A172 (cell line): Measurements from ENCODE around the gene COL2A1. TPM values are rescaled to one million over a fixed set of nuclear protein-coding genes. Genes with fewer than 3 reads are reported as not detected.

ENCODE experiments used
- DNase-seq: peaks from one replicate; pipeline ENCODE4 v3.0.0-alpha.2; 2015; ENCODE audit warnings: low spot score
- total RNA-seq: library from RNA; depleted of rRNA; stranded (reverse); fragments of >200 nt; shearing (Covaris generic); gene quantifications from 2 replicates; pipeline ENCODE4 v1.2.3, GENCODE V29; 2014; rRNA removed

COL2A1 gene
- total RNA-seq, 1 experiment from 2014 or later, result not detected

DNA sequence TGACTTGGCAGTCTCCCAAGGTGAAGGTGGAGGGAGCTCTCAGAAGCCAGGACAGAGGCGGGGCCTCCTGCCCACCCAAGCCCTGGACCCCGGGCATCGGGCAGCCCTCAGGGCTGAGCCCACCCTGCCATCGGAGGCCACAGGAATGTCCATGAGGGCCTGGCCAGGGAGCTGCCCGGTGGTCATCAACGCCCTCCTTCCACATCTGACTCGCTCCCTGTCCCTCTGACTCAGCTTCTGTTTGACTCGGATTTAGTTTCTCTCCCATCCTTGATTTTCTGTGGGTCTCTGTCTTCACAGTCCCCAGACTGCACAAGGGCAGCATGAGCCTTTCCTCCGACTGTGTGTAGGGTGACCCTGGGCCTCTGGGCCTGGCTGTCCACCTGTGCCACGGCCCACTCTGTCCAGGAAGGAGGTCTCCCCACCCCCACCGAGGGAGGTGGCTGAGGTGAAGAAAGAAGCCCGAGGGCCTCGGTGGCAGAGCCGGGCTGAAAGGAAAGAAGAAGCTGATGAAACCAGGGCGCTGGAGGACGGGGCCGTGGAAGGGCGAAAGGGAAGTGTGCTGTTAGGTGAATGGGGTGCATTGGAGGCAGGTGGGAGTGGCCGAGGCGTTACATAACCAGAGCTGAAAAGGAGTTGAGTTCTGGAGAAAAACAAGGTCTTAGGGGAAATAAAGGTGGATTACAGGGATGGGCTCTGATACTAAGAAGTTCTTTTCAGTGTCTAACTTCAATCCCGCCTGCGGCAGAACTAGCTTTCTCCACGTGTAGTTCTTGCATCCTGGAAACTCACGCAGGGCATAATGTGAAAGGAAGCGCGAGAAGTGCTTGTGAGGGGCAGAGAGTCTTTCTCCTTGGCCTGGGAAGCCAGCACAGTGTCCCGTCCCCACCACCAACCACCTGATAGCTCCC, 57.6 kb downstream of the COL2A1 start:
- peak; percentile 39 for DNase-seq

DNA sequence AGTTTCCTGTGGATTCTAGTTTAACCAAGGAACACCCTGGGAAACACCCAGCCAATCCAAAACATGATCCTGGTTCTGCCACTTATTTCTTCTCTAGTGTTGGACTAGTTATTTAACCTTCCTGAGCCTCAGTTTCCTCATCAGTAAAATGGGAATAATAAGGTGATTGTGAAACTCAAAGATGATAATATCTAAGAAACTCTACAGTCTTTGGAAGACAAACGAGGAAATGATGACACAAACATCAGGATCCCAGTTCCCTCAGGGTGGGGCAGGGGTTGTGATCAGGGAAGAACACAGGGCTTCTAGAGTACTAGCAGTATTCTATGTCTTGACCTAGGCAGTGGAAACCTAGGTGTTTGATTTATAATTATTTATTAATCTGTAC, 58.9 kb downstream of the COL2A1 start:
- DNase-seq, result no peak

DNA sequence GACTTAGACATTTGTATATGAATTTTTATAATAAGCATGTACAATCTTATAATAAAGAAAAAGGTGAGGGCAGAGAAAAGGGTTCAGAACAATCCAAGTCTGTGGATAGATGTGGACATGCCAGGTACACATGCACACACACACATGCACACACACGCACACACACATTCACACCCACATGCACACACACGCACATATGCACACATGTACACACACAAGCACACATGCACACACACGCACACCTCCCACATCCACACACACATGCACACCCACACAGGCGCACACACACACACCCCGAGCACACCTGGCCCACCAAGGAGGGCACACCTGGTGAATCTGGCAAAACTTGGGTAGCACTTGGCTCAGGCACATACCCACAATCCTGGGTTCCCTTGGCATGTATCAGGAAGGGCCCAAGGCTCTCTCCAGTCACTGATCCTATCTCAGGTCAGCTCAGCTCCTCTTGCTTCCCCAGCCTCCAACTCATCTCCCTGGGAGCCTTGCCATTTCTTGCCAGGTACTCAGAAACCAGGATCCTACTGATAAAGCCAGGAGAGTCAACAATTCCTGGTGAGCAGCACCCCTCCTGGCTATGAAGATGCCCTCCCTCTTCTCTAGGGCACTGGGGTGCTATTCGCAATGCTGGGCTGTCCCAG, 59.5 kb downstream of the COL2A1 start:
- no peak for DNase-seq

DNA sequence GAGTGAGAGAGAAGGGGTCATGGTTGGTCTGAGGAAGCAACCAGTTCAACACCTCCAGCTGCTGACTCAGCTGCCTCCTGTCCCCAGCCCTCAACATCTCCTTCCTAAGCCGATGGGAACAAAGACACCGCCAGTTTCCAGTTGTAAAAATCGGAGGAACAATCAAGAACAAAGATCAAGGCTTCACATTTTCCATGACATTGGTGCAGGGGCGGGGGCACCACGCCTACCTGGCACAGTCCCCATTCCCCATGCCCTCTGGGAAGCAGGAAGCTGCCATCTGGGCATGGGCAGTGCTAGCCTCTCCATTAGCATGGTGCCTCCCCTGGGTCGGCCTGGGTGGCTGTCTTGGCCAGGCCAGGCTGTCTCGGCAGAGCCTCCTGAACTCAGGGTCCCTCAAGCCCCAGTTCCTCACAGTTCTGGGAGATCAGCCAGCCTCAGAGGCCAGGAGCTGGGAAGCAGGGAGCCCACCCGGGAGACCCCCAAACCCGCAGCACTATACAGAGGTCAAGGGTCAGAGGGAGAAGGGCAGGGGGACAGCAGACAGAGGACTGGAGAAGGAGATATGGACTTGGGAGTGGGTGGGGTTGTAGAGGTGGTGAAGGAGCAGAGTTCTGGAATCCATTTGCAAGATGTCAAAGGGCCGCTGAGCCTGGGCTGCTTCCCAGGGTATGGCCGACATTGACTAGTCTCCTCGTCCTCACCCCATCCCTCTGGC, 60.5 kb downstream of the COL2A1 start:
- no peak for DNase-seq

DNA sequence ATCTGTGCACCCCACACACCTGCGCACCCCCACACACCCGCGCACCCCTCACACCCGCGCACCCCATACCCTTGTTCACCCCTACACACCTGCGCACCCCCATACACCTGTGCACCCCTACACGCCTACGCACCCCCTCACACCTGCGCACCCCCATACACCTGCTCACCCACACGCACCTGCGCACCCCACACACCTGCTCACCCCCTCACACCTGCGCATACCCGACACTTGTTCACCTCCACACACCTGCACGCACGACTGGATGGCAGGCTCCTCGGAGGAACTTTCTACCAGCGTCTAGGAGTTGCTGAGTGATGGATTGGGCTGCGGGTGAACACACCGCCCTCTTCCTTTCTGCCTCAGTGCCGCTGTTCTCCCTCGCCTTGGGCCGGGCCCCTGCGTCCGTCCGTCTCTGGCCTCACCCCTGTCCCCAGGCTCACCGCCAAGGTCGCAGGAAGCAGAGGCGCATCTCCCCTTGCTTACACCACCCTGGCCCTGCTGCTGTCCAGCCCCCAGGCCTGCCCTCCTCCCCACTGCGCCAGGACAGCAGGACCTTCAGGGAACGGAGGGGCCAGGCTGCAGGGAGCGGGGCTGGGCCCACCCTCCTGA, 61.6 kb downstream of the COL2A1 start:
- no peak for DNase-seq

DNA sequence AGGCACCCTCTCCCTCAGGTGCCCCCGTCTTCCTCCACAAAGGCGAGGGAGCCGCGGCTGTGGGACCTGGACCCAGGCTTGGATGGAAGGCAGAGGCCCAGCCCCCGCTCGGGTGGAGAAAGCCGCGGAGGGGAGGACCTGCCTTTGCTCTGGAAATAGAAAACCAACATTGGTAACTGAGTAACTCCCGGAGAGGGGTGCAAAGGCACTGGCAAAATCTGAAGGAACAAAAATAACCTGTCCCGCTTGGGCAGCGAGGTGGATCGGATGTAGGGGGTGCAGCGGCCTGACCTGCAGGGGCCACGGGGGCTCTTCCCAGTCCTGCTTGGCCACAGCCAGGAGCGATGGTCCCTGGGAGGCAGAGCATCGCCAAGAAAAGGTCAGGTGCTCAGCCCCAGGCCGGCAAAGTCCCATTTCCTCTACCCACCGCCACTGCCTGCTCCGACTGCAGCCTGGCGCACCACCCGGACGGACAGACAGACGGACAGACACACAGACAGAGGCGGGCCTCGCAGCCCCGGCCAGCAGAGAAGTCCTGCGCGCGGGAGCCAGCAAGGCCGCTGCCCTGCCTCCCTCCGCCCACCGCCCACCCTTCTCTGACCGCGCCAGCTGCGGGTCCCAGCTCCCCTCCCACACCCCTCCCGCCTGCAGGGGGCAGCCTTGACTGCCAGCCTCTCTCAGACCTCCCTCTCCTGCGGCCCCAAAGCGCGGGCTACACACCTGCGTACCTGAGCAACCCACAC, 62.2 kb downstream of the COL2A1 start:
- DNase-seq, result no peak

DNA sequence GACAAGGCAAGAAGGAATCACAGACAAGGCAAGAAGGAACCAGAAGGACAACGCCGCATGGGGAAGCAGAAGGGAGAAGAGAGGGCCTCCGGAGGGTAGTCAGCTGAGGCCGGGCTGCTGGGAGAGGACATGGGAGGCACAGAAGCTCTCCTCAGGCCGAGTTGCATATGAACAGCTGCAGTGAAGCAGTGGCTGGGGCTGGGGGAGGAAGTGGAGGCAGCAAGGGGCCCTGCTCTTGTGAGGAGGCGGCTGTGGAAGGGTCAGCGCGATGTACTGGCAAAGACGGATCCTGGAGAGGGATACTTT, 62.8 kb downstream of the COL2A1 start:
- no peak for DNase-seq

DNA sequence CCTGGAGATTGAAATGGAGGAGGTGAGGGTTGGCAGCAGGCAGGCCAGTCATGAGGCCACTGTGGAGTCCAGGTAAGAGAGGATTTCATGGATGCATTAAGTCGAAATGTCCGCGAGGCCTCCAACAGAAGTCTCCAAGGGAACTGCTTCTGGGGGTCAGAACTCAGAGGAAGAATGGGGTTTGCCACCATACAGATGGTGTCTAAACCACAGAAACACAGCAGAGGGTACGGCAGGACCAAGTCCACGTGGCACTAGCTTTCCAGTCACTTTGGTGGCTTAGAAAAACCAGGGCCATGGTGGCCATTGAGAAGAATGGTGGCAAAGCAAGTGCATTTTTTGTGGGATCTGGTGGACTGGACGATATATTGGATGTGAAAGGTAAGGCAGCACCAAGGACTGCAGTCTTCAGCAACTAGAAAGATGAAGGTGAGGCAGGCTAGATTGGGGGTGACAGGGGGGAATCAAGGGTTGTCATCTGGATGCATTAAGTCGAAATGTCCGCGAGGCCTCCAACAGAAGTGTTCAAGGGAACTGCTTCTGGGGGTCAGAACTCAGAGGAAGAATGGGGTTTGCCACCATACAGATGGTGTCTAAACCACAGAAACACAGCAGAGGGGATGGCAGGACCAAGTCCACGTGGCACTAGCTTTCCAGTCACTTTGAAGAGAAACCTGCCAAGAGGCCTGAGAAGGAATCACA, 63.4 kb downstream of the COL2A1 start:
- no peak for DNase-seq

DNA sequence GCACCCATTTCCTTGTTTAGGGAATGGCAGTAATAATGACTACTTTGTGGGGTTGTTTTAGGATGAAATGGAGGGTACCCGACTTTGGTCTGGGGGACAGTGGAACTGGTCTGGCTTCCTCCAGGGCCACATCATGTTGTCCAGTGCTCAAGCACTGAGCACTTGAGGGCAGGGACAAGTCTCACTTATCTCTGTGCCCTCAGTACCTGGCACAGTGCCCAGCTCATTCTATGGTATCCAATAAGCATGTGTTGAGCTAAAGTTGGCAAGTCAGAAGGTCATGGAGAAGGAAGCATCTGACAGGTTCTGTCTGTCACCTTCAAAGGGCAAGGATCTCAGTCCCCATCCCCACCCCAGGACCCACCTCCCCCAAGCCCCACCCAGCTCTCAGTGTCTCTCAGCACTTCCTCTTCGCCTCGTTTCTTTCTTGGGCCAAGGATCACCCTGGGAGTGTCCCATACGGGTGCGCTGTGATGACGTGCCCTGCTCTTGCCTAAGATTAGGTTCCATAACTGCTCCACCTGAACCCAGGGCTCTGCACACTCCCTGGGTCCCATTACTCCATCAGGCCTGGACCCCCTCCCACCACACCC, 65.2 kb downstream of the COL2A1 start:
- DNase-seq, result no peak

DNA sequence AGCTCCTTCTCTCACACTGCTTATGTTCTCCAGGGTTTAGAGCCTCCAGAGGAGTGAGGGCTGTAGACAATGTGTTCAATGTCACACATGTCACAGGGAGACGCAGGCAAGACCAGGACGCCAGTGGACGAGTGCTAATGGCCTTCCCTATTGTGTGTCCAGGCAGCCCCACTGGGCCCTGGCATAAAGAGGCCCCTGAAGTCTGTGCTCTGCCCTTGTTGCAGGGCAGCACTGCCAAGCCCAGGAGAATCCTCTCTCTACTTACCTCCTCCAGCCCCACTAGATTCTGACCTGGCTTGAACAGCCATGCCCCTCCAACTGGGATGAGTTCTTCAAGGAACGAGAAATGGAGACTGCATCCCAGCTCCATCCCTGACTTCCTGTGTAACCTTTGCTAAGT, 65.7 kb downstream of the COL2A1 start:
- DNase-seq, result no peak

DNA sequence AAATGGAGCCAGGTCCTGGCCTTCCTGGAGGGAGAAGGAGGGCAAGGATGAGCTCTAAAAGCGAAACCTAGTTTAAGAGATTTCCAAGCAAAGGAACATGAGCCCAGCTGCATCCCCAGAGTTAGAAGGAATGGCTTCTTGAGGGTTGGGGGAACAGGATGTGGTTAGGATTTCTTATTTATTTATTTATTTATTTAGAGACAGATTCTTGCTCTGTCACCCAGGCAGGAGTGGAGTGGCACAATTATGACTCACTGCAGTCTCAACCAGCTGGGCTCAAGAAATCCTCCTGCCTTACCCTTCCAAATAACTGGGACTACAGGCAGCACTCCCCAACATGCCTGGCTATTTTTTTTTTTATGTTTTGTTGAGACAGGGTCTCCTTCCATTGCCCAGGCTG, 66.2 kb downstream of the COL2A1 start:
- DNase-seq, result peak; percentile 86

DNA sequence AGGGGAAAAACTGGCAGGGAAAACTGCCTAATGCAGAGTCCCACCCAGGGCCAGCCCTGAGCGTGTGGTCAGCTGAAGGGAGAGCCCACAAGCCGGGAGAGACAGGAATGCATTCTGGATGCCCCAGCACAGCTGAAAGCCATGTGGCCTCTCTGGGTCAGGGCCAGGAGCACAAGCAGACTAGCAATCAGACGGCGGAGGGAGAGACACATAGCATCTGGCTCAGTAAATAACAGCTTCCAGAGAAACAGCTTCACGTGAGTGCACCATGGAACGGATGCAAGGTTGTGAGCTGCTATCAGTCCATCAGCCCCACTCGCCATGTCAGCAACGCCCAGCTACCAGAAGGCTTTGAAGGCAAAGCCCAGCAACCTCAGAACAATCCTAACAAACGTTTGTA, 69.1 kb downstream of the COL2A1 start:
- DNase-seq, result peak; percentile 50

DNA sequence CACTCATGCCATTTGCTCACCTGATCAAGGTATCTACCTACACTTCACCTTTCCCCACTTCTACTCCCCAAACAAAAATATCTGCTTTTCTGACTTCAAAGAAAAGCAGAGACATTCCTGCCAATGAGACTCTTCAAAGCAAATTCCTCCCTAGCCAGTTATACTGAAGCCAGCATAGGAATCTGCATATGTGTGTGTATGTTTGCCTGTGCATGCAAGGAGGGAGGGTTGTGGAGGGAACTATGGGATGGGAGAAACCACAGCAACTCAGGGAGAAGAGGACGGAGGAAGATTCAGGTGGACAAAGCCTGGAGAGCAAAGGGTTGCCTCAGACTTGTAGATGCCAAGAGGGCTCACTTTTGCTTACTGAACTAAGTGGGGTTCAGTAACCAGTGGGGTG, 73.1 kb downstream of the COL2A1 start:
- DNase-seq, result no peak

DNA sequence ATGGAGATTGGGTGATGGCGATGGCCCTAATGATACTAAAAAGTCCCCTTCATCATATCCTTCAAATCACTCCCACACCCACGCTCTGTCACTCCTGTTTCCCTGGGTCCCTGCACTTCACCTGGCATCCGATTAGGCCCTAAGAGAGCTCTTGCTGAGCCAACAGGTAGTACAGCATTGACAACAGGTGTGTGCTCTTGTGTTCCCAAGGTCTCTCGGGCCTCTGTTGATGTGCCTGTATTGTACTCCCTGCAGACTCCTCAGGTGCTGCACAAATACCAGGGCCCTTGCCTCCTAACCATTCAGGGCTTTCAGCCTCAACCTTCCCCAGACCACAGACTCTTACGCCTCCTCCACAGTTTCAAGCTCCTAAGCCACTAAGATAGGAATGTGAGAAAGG, 73.6 kb downstream of the COL2A1 start:
- no peak for DNase-seq

DNA sequence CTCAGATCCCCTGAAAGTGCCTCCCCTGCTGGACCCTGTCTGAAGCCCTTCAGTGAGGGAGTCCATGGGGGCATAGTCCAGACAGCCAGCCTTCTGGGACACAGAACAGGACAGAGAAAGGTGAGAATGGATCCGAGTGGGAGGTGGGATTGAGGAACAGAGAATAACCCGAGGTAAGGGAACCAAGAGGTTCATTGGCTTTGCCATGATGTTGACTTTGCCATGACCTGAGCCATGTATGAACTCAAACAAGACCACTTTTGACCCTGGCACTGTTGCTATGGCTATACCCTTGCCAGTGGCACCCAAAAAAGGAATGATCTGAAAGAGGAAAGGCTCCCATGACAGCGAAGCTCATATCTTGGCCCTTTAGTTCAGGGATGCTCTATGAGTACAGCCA, 76.9 kb downstream of the COL2A1 start:
- no peak for DNase-seq

Other genes with a start within 250 kb of the COL2A1 start
- 1.3 and 1.4 TPM in 2 replicates for gene RAPGEF3, start 245.6 kb downstream of the COL2A1 start, total RNA-seq
- 4.3 and 10.0 TPM in 2 replicates for gene SLC48A1, start 231.2 kb downstream of the COL2A1 start, total RNA-seq
- 24.4 and 29.4 TPM in 2 replicates for gene HDAC7, start 184.6 kb downstream of the COL2A1 start, total RNA-seq
- 2.5 and 3.3 TPM in 2 replicates for gene VDR, start 99.5 kb downstream of the COL2A1 start, total RNA-seq
- gene TMEM106C, start 40.9 kb downstream of the COL2A1 start, total RNA-seq, result 211 and 295 TPM in 2 replicates
- 27.3 and 32.7 TPM in 2 replicates for gene SENP1, start 101.6 kb upstream of the COL2A1 start, total RNA-seq
- gene PFKM, start 114.9 kb upstream of the COL2A1 start, total RNA-seq, result 71.9 and 73.6 TPM in 2 replicates
- gene ASB8, start 153.0 kb upstream of the COL2A1 start, total RNA-seq, result 15.4 and 17.2 TPM in 2 replicates
- gene CCDC184, start 179.2 kb upstream of the COL2A1 start, total RNA-seq, result 0.29 TPM in 1 of 2 replicates, not detected in the other
- gene OR10AD1, start 198.8 kb upstream of the COL2A1 start, total RNA-seq, result not detected in 2 replicates